Testis (tissue), 5 donors: ENCODE results near the gene C4orf17. TPM values are rescaled to one million over a fixed set of nuclear protein-coding genes. Genes with fewer than 3 reads are reported as not detected.

Source experiments
- DNase-seq: peaks from one replicate; pipeline ENCODE4 v3.0.0-alpha.2; 2019
- H3K27ac ChIP-seq, 2 donors: fragments of 200-600 bp; sonication (generic); one replicate each; pipeline ENCODE4 v1.5.1; 2019
- H3K27me3 ChIP-seq: fragments of 200-600 bp; sonication (generic); one replicate; pipeline ENCODE4 v1.5.1; 2019
- H3K36me3 ChIP-seq: fragments of 200-600 bp; sonication (generic); one replicate; pipeline ENCODE4 v1.5.1; 2017; ENCODE audit warnings: low read depth; ENCODE audit errors: missing control alignments
- H3K4me1 ChIP-seq: fragments of 200-600 bp; sonication (generic); one replicate; pipeline ENCODE4 v1.5.1; 2019
- H3K4me3 ChIP-seq, 2 donors: fragments of 200-600 bp; sonication (generic); one replicate each; pipeline ENCODE4 v1.5.1; 2017 to 2019
- H3K9me3 ChIP-seq: fragments of 200-600 bp; sonication (generic); one replicate; pipeline ENCODE4 v1.5.1; 2017
- CTCF ChIP-seq, 3 experiments: fragments of 450-650 bp in 2 of 3; fragments of 200-600 bp in 1 of 3; sonication (generic) in 1 of 3; IDR thresholded peaks; one replicate each; pipeline ENCODE4 v1.5.1; 2016 to 2019; ENCODE audit warnings: antibody characterized with exemption in 3 of 3, mild to moderate bottlenecking in 2 of 3, moderate library complexity in 1 of 3
- POLR2A ChIP-seq: fragments of 450-650 bp; IDR thresholded peaks from one replicate; pipeline ENCODE4 v1.6.1; 2017; ENCODE audit warnings: antibody characterized with exemption, mild to moderate bottlenecking, moderate library complexity
- WGBS, 2 donors: methylation state at CpG; one replicate each; pipeline ENCODE4 v1.1.5; 2018; 5-methylcytosine and 5-hydroxymethylcytosine counted together
- intact Hi-C: fragments of 100-400 bp; cut with DNase I; formaldehyde crosslinking; loops from one replicate; pipeline ENCODE4 v1.15.1; 2023; ENCODE audit warnings: low total_unique reads
- long read RNA-seq, 2 donors: transcript quantifications; one replicate each; lab custom pipeline, GENCODE V29; 2026
- polyA plus RNA-seq: library from polyadenylated mRNA; stranded (reverse); fragments of 350-450 nt; fragmentation: Illumina TruSeq; extraction: RNeasy Lipid Tissue Mini Kit (QIAGEN cat#74804); gene quantifications from one replicate; pipeline ENCODE4 v1.2.3, GENCODE V29; 2014; ENCODE audit warnings: low read depth, low replicate concordance; ENCODE audit not compliant: insufficient read depth
- total RNA-seq, 2 donors: library from RNA; depleted of rRNA; stranded (reverse); fragments of >200 nt; gene quantifications; one replicate each; pipeline ENCODE4 v1.2.3, GENCODE V29; 2016

The C4orf17 gene
- 10 to 100 TPM; 10.9 to 18.9 TPM for total RNA-seq
- polyA plus RNA-seq, result 51.2 TPM
- long read RNA-seq, donor 1, result 0 reads
- long read RNA-seq, donor 2, result 0 reads

- no peak for DNase-seq
- TF ChIP-seq POLR2A, result no peak
- TF ChIP-seq CTCF (IDR thresholded peaks at IDR 0.05), result no peak
- Histone ChIP-seq H3K9me3 (no peaks in the 10 kb centered on the region), H3K27me3 (no peaks in the 10 kb centered on the region), H3K27ac (no peak within 1 kb of the TSS), H3K4me1 (no peaks in the 10 kb centered on the region), H3K36me3 (no peaks in the 10 kb centered on the region), H3K4me3 (no peak within 1 kb of the TSS)
- WGBS, 2 donors, result 81 to 84% methylated on average over 4 of the region's 4 CpGs
- intact Hi-C loops, result no loop called here
These were observed at the start of gene C4orf17 for GRCh38 chr4:99510721-99511120. C4orf17 (plus strand) TSS chr4:99511021; CDS start chr4:99513082, 2,061 bp downstream.

GRCh38 chr4:99461623-99462401 is 49.0 kb upstream of the C4orf17 start:
- no peak for DNase-seq
- no peaks in the 10 kb centered on the region for H3K9me3 ChIP-seq
- WGBS, 2 donors, result 68 to 79% methylated on average over 4 of the region's 4 CpGs
- no peak overlapping the region for H3K4me3 ChIP-seq
- TF ChIP-seq CTCF (IDR thresholded peaks at IDR 0.05), result no peak
- no peak for TF ChIP-seq POLR2A
- H3K36me3 ChIP-seq, result no peaks in the 10 kb centered on the region
- intact Hi-C loops, result no loop called here
- H3K27ac ChIP-seq, result no peak overlapping the region
- H3K4me1 ChIP-seq, result no peaks in the 10 kb centered on the region
- H3K27me3 ChIP-seq, result no peaks in the 10 kb centered on the region

DNA sequence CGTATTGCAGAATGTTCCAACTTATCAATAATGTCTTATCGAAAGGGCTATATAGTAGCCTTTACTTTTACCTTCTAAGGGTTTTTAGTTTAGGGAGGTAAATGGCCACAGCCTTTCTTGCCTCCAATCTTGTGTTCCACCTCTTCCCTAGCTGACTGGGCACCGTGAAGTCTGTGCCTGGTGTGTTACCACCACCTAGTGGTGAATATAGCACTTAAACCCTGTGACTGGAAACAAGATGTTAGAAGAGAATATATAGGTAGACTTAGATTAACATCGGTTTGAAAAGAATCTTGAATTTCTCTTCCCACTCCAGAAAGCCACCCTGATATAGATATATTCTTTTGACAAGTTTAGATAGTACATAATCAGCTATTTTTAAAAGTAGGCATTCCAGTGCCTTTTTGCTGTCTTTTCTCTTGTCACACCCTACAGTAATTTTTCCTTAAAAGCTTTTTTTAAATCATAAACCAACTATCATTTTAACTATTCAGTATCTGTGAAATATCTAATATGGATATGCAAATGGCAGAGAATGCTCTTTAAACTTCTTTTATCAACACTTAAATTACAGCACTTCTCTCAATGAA is 47.9 kb upstream of the C4orf17 start:
- intact Hi-C loops, result no loop called here
- TF ChIP-seq POLR2A (no peak), CTCF (IDR thresholded peaks at IDR 0.05) (peak; percentile 63 to 74 (median 71))
- Histone ChIP-seq H3K4me3 (no peak overlapping the region), H3K27ac (no peak overlapping the region), H3K27me3 (no peaks in the 10 kb centered on the region), H3K9me3 (no peaks in the 10 kb centered on the region), H3K36me3 (no peaks in the 10 kb centered on the region), H3K4me1 (no peaks in the 10 kb centered on the region)
- DNase-seq, result peak; percentile 71
- 40 to 42% methylated on average over 4 of the region's 4 CpGs for WGBS, 2 donors

GRCh38 chr4:99463566-99463965 is 47.3 kb upstream of the C4orf17 start:
- no peak overlapping the region for H3K4me3 ChIP-seq
- no peaks in the 10 kb centered on the region for H3K36me3 ChIP-seq
- no peaks in the 10 kb centered on the region for H3K4me1 ChIP-seq
- no peak overlapping the region for H3K27ac ChIP-seq
- intact Hi-C loops, result no loop called here
- TF ChIP-seq CTCF (IDR thresholded peaks at IDR 0.05) (no peak), POLR2A (no peak)
- H3K9me3 ChIP-seq, result no peaks in the 10 kb centered on the region
- no peak for DNase-seq
- H3K27me3 ChIP-seq, result no peaks in the 10 kb centered on the region
- WGBS, 2 donors, result 79 to 84% methylated on average over 2 of the region's 2 CpGs
